HepG2 (cell line): ENCODE measurements around the gene LRRC43. TPM values are rescaled to one million over a fixed set of nuclear protein-coding genes. Genes with fewer than 3 reads are reported as not detected.

Experiments used
- KAT7 ChIP-seq: IDR thresholded peaks from 2 replicates; pipeline ENCODE4 v1.6.1; 2018; ENCODE audit warnings: borderline replicate concordance, missing compliant biosample characterization
- NFYB ChIP-seq: sonication (generic); formaldehyde crosslinking; IDR thresholded peaks from 2 replicates; pipeline ENCODE4 v1.4.0; 2020; ENCODE audit warnings: missing genetic modification reagents
- RFX3 ChIP-seq: IDR thresholded peaks from 2 replicates; pipeline ENCODE4 v1.6.1; 2016; ENCODE audit warnings: missing biosample characterization, missing genetic modification reagents
- TMF1 ChIP-seq: sonication (generic); formaldehyde crosslinking; IDR thresholded peaks from 2 replicates; pipeline ENCODE4 v1.8.1; 2022; ENCODE audit warnings: low read depth, missing genetic modification reagents
- ZNF746 ChIP-seq: sonication (generic); formaldehyde crosslinking; IDR thresholded peaks from 2 replicates; pipeline ENCODE4 v1.8.0; 2022; ENCODE audit warnings: mild to moderate bottlenecking, missing genetic modification reagents
- polyA plus RNA-seq, 8 experiments: library from polyadenylated mRNA; depleted of rRNA in 3 of 8; stranded (reverse) in 7 of 8; unstranded in 1 of 8; fragments of >200 nt; fragmentation: Illumina TruSeq in 4 of 8; extraction: Trizol in 4 of 8; gene quantifications; 2 replicates each; pipeline versions ENCODE4 v1.2.1 to v1.2.3, GENCODE V29; 2011 to 2016; ENCODE audit warnings: low read depth in 4 of 8, missing spikeins in 1 of 8, mixed read lengths in 1 of 8; ENCODE audit not compliant: insufficient read depth in 1 of 8
- total RNA-seq, 5 experiments: library from RNA; depleted of rRNA; stranded (reverse); fragments of >200 nt; fragmentation: Illumina TruSeq; extraction: Trizol; gene quantifications; 2 replicates each; pipeline ENCODE4 v1.2.3, GENCODE V29; 2016; ENCODE audit warnings: low read depth in 1 of 5
- TF ChIP-seq, protein P1 (sequence below): sonication (generic); formaldehyde crosslinking; IDR thresholded peaks from one replicate; pipeline ENCODE4 v1.5.1; 2020; ENCODE audit warnings: mild to moderate bottlenecking, missing genetic modification reagents; ENCODE audit errors: not compliant biosample characterization
- TF ChIP-seq, protein P2 (sequence below): sonication (generic); formaldehyde crosslinking; IDR thresholded peaks from 2 replicates; pipeline ENCODE4 v1.8.0; 2022; ENCODE audit warnings: missing genetic modification reagents, low read depth, mild to moderate bottlenecking, borderline replicate concordance
- TF ChIP-seq, protein P3 (sequence below): sonication (generic); formaldehyde crosslinking; IDR thresholded peaks from 2 replicates; pipeline ENCODE4 v1.8.0; 2022; ENCODE audit warnings: mild to moderate bottlenecking, missing genetic modification reagents
- TF ChIP-seq, protein P4 (sequence below): sonication (generic); formaldehyde crosslinking; IDR thresholded peaks from 2 replicates; pipeline ENCODE4 v1.8.1; 2022; ENCODE audit warnings: low read depth, mild to moderate bottlenecking, missing genetic modification reagents

Gene LRRC43
- total and polyA plus RNA-seq, 2 of the 13 experiments (the other 11 are each of a cell fraction or from before 2014, with no cell fraction given): not detected

DNA sequence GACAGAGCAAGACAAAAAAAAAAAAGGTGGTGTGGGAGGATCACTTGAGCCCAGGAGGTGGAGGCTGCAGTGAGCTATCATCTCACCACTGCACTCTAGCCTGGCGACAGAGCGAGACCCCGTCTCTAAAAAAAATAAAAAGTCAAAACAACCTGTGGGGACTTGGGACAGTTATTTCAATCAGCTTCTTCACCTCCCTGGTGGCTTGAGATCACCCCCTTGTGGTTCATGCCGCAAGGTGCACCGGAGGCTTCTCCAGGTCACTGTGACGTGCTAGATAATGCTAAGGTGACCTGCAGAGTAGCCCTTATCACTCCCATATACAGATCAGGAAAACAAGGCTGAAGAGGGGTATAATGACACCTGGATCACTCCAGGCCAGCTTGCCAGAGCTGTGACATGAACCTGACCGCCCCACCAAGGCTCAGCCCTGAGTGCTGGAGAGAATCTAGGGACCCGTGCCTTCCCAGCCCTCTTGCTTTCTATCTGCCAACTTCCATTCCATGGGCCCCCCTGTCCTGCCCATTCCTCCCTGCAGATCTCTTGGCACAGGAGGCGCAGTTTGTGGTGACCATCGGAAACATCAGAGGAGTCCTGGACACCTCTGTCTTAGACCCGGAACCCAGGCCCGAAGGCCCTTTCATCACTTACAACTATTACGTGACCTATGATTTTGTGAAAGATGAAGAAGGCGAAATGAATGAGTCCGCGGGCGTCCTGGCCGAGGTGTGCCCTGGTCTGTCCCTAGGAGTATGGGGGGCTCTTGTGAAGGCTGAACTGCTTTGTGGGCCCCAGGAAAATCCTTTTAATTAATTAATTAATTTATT, 8.1 kb downstream of the LRRC43 start (continued):
- TF ChIP-seq, protein P1, sequence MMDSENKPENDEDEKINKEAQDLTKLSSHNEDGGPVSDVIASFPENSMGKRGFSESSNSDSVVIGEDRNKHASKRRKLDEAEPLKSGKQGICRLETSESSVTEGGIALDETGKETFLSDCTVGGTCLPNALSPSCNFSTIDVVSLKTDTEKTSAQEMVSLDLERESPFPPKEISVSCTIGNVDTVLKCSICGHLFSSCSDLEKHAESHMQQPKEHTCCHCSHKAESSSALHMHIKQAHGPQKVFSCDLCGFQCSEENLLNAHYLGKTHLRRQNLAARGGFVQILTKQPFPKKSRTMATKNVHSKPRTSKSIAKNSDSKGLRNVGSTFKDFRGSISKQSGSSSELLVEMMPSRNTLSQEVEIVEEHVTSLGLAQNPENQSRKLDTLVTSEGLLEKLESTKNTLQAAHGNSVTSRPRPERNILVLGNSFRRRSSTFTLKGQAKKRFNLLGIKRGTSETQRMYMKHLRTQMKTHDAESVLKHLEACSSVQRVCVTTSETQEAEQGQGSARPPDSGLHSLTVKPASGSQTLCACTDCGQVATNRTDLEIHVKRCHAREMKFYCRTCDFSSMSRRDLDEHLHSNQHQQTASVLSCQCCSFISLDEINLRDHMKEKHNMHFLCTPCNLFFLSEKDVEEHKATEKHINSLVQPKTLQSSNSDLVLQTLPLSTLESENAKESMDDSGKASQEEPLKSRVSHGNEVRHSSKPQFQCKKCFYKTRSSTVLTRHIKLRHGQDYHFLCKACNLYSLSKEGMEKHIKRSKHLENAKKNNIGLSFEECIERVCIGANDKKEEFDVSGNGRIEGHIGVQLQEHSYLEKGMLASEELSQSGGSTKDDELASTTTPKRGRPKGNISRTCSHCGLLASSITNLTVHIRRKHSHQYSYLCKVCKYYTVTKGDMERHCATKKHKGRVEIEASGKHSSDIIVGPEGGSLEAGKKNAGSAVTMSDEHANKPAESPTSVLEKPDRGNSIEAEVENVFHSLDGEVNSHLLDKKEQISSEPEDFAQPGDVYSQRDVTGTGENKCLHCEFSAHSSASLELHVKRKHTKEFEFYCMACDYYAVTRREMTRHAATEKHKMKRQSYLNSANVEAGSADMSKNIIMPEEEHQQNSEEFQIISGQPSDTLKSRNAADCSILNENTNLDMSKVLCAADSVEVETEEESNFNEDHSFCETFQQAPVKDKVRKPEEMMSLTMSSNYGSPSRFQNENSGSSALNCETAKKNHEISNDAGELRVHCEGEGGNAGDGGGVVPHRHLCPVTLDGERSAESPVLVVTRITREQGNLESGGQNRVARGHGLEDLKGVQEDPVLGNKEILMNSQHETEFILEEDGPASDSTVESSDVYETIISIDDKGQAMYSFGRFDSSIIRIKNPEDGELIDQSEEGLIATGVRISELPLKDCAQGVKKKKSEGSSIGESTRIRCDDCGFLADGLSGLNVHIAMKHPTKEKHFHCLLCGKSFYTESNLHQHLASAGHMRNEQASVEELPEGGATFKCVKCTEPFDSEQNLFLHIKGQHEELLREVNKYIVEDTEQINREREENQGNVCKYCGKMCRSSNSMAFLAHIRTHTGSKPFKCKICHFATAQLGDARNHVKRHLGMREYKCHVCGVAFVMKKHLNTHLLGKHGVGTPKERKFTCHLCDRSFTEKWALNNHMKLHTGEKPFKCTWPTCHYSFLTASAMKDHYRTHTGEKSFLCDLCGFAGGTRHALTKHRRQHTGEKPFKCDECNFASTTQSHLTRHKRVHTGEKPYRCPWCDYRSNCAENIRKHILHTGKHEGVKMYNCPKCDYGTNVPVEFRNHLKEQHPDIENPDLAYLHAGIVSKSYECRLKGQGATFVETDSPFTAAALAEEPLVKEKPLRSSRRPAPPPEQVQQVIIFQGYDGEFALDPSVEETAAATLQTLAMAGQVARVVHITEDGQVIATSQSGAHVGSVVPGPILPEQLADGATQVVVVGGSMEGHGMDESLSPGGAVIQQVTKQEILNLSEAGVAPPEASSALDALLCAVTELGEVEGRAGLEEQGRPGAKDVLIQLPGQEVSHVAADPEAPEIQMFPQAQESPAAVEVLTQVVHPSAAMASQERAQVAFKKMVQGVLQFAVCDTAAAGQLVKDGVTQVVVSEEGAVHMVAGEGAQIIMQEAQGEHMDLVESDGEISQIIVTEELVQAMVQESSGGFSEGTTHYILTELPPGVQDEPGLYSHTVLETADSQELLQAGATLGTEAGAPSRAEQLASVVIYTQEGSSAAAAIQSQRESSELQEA (CRISPR knock-in tag): no peak
- TF ChIP-seq, protein P2, sequence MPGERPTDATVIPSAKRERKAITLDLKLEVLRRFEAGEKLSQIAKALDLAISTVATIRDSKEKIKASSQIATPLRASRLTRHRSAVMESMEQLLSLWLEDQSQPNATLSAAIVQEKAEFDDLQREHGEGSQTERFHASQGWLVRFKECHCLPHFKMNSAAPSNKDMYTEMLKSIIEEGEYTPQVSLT (CRISPR knock-in tag): no peak
- TF ChIP-seq, protein P3, sequence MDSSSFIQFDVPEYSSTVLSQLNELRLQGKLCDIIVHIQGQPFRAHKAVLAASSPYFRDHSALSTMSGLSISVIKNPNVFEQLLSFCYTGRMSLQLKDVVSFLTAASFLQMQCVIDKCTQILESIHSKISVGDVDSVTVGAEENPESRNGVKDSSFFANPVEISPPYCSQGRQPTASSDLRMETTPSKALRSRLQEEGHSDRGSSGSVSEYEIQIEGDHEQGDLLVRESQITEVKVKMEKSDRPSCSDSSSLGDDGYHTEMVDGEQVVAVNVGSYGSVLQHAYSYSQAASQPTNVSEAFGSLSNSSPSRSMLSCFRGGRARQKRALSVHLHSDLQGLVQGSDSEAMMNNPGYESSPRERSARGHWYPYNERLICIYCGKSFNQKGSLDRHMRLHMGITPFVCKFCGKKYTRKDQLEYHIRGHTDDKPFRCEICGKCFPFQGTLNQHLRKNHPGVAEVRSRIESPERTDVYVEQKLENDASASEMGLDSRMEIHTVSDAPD: no peak
- TF ChIP-seq KAT7 (CRISPR knock-in tag): no peak
- TF ChIP-seq, protein P4, sequence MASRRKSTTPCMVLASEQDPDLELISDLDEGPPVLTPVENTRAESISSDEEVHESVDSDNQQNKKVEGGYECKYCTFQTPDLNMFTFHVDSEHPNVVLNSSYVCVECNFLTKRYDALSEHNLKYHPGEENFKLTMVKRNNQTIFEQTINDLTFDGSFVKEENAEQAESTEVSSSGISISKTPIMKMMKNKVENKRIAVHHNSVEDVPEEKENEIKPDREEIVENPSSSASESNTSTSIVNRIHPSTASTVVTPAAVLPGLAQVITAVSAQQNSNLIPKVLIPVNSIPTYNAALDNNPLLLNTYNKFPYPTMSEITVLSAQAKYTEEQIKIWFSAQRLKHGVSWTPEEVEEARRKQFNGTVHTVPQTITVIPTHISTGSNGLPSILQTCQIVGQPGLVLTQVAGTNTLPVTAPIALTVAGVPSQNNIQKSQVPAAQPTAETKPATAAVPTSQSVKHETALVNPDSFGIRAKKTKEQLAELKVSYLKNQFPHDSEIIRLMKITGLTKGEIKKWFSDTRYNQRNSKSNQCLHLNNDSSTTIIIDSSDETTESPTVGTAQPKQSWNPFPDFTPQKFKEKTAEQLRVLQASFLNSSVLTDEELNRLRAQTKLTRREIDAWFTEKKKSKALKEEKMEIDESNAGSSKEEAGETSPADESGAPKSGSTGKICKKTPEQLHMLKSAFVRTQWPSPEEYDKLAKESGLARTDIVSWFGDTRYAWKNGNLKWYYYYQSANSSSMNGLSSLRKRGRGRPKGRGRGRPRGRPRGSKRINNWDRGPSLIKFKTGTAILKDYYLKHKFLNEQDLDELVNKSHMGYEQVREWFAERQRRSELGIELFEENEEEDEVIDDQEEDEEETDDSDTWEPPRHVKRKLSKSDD (CRISPR knock-in tag): no peak
- 0 out of 2 replicates have a peak, but pooled peaks have one; percentile 26 for TF ChIP-seq ZNF746 (CRISPR knock-in tag)
- no peak for TF ChIP-seq RFX3 (CRISPR knock-in tag)
- no peak for TF ChIP-seq NFYB
- TF ChIP-seq TMF1: no peak
